ENCODE measurements around the gene UPB1. TPM values are rescaled to one million over a fixed set of nuclear protein-coding genes. Genes with fewer than 3 reads are reported as not detected.

The UPB1 gene
- total RNA-seq, 1 experiment from 2014 or later = 0.50 TPM

DNA sequence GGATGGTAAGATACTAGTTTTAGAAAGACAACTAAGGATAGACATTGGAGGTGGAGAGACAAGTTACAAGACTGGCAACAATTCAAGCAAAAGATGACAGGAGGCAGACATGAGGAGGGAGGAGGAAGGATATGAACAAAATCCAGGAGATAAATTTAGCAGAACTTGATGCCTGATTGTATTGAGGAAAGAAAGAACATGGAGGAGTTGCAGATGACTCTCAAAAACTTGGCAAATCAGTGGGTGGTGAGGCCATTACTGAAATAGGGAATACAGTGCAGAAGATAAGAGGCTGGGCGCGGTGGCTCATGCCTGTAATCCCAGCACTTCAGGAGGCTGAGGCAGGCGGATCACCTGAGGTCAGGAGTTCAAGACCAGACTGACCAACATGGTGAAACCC, 2.7 kb upstream of the UPB1 start:
- intact Hi-C loops (cut with micrococcal nuclease; ENCODE audit: unreplicated experiment) = no loop called here
- TF ChIP-seq CTCF (IDR thresholded peaks at IDR 0.05; ENCODE audit: unreplicated experiment) = no peak
- H3K27me3 Mint-ChIP-seq (ENCODE audit: unreplicated experiment) = peaks cover 31% of the 10 kb centered on the region
- no peak overlapping the region for H3K27ac Mint-ChIP-seq (ENCODE audit: unreplicated experiment)
- CTCF ChIA-PET = no interaction called here
- no TSS peak for BruUV-seq (replicated peaks)
- H3K4me3 Mint-ChIP-seq (ENCODE audit: low read depth, unreplicated experiment) = no peak overlapping the region
- DNase-seq = no peak
- peaks cover 7% of the 10 kb centered on the region for H3K4me1 Mint-ChIP-seq (ENCODE audit: low read depth, unreplicated experiment)
- H3K9me3 Mint-ChIP-seq (ENCODE audit: low read depth, unreplicated experiment) = no peaks in the 10 kb centered on the region
- no peaks in the 10 kb centered on the region for H3K36me3 Mint-ChIP-seq (ENCODE audit: insufficient read depth, unreplicated experiment)

GRCh38 chr22:24494167-24494527, 985 bp upstream of the UPB1 start:
- Mint-ChIP-seq H3K27me3 (ENCODE audit: unreplicated experiment) (peaks cover 41% of the 10 kb centered on the region), H3K9me3 (ENCODE audit: low read depth, unreplicated experiment) (no peaks in the 10 kb centered on the region), H3K27ac (ENCODE audit: unreplicated experiment) (no peak overlapping the region), H3K36me3 (ENCODE audit: insufficient read depth, unreplicated experiment) (no peaks in the 10 kb centered on the region), H3K4me3 (ENCODE audit: low read depth, unreplicated experiment) (no peak overlapping the region), H3K4me1 (ENCODE audit: low read depth, unreplicated experiment) (peaks cover 7% of the 10 kb centered on the region)
- no TSS peak for BruUV-seq (replicated peaks)
- CTCF ChIA-PET = no interaction called here
- no peak for DNase-seq
- no peak for TF ChIP-seq CTCF (IDR thresholded peaks at IDR 0.05; ENCODE audit: unreplicated experiment)
- intact Hi-C loops (cut with micrococcal nuclease; ENCODE audit: unreplicated experiment) = no loop called here

DNA sequence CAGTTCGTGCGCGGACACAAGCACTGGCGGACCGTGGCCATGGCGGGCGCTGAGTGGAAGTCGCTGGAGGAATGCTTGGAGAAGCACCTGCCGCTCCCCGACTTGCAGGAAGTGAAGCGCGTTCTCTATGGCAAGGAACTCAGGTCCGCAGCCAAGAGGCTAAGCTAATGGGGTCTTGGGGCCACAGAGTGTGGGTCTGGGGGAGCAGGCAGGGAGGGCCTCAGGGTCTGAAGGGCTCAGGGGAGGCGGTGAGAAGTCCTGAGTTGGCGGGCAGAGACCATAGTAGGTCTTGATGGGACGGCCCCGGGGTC, 188 bp downstream of the UPB1 start:
- no peak overlapping the region for H3K4me3 Mint-ChIP-seq (ENCODE audit: low read depth, unreplicated experiment)
- peaks cover 47% of the 10 kb centered on the region for H3K27me3 Mint-ChIP-seq (ENCODE audit: unreplicated experiment)
- CTCF ChIA-PET = no interaction called here

GRCh38 chr22:24496234-24496633, 1.1 kb downstream of the UPB1 start:
- H3K27me3 Mint-ChIP-seq (ENCODE audit: unreplicated experiment) = peaks cover 56% of the 10 kb centered on the region

More for the DNA sequence above, 188 bp downstream of the UPB1 start:
- no peak for TF ChIP-seq CTCF (IDR thresholded peaks at IDR 0.05; ENCODE audit: unreplicated experiment)
- H3K4me1 Mint-ChIP-seq (ENCODE audit: low read depth, unreplicated experiment) = peaks cover 7% of the 10 kb centered on the region
- DNase-seq = no peak
- no peaks in the 10 kb centered on the region for H3K36me3 Mint-ChIP-seq (ENCODE audit: insufficient read depth, unreplicated experiment)
- H3K27ac Mint-ChIP-seq (ENCODE audit: unreplicated experiment) = no peak overlapping the region
- no TSS peak for BruUV-seq (replicated peaks)
- H3K9me3 Mint-ChIP-seq (ENCODE audit: low read depth, unreplicated experiment) = no peaks in the 10 kb centered on the region
- intact Hi-C loops (cut with micrococcal nuclease; ENCODE audit: unreplicated experiment) = no loop called here

More at GRCh38 chr22:24496234-24496633, 1.1 kb downstream of the UPB1 start:
- no peak for DNase-seq
- CTCF ChIA-PET = no interaction called here
- H3K36me3 Mint-ChIP-seq (ENCODE audit: insufficient read depth, unreplicated experiment) = no peaks in the 10 kb centered on the region
- BruUV-seq (replicated peaks) = no TSS peak
- no peak overlapping the region for H3K27ac Mint-ChIP-seq (ENCODE audit: unreplicated experiment)
- H3K4me1 Mint-ChIP-seq (ENCODE audit: low read depth, unreplicated experiment) = peaks cover 7% of the 10 kb centered on the region
- intact Hi-C loops (cut with micrococcal nuclease; ENCODE audit: unreplicated experiment) = no loop called here
- no peak overlapping the region for H3K4me3 Mint-ChIP-seq (ENCODE audit: low read depth, unreplicated experiment)
- TF ChIP-seq CTCF (IDR thresholded peaks at IDR 0.05; ENCODE audit: unreplicated experiment) = no peak
- H3K9me3 Mint-ChIP-seq (ENCODE audit: low read depth, unreplicated experiment) = no peaks in the 10 kb centered on the region
